HepG2 (cell line): ENCODE results near the gene NFIC. TPM values are rescaled to one million over a fixed set of nuclear protein-coding genes. Genes with fewer than 3 reads are reported as not detected.

Experiments used
- ARID5B ChIP-seq: IDR thresholded peaks from 2 replicates; pipeline ENCODE4 v1.4.0; 2020; ENCODE audit warnings: mild to moderate bottlenecking, missing genetic modification reagents
- FOXK1 ChIP-seq: sonication (generic); formaldehyde crosslinking; IDR thresholded peaks from 2 replicates; pipeline ENCODE4 v1.4.0; 2020; ENCODE audit warnings: low read depth, missing genetic modification reagents, borderline replicate concordance
- GATAD1 ChIP-seq: IDR thresholded peaks from 2 replicates; pipeline ENCODE4 v1.6.1; 2016; ENCODE audit warnings: missing genetic modification reagents, missing compliant biosample characterization
- KDM2A ChIP-seq: sonication (generic); formaldehyde crosslinking; IDR thresholded peaks from 2 replicates; pipeline ENCODE4 v1.4.0; 2020; ENCODE audit warnings: low read depth, missing genetic modification reagents, borderline replicate concordance
- STAG1 ChIP-seq: sonication (generic); formaldehyde crosslinking; IDR thresholded peaks from 2 replicates; pipeline ENCODE4 v1.4.0; 2020; ENCODE audit warnings: missing genetic modification reagents
- THAP7 ChIP-seq: sonication (generic); formaldehyde crosslinking; IDR thresholded peaks from 2 replicates; pipeline ENCODE4 v1.8.1; 2023; ENCODE audit warnings: mild to moderate bottlenecking, missing genetic modification reagents
- ZIK1 ChIP-seq: sonication (generic); formaldehyde crosslinking; IDR thresholded peaks from 2 replicates; pipeline ENCODE4 v1.5.0; 2020; ENCODE audit warnings: mild to moderate bottlenecking, low read depth, missing genetic modification reagents, borderline replicate concordance
- ZNF33A ChIP-seq: sonication (generic); formaldehyde crosslinking; IDR thresholded peaks from 2 replicates; pipeline ENCODE4 v1.5.1; 2020; ENCODE audit warnings: missing genetic modification reagents, mild to moderate bottlenecking, moderate library complexity, borderline replicate concordance
- ZNF629 ChIP-seq: sonication (generic); formaldehyde crosslinking; conservative IDR thresholded peaks from 2 replicates; pipeline ENCODE4 v1.5.0; 2020; ENCODE audit warnings: missing genetic modification reagents
- ZNF766 ChIP-seq: sonication (generic); formaldehyde crosslinking; IDR thresholded peaks from 2 replicates; pipeline ENCODE4 v1.5.0; 2020; ENCODE audit warnings: missing genetic modification reagents, borderline replicate concordance
- polyA plus RNA-seq, 8 experiments: library from polyadenylated mRNA; depleted of rRNA in 3 of 8; stranded (reverse) in 7 of 8; unstranded in 1 of 8; fragments of >200 nt; fragmentation: Illumina TruSeq in 4 of 8; extraction: Trizol in 4 of 8; gene quantifications; 2 replicates each; pipeline versions ENCODE4 v1.2.1 to v1.2.3, GENCODE V29; 2011 to 2016; ENCODE audit warnings: low read depth in 4 of 8, missing spikeins in 1 of 8, mixed read lengths in 1 of 8; ENCODE audit not compliant: insufficient read depth in 1 of 8
- total RNA-seq, 5 experiments: library from RNA; depleted of rRNA; stranded (reverse); fragments of >200 nt; fragmentation: Illumina TruSeq; extraction: Trizol; gene quantifications; 2 replicates each; pipeline ENCODE4 v1.2.3, GENCODE V29; 2016; ENCODE audit warnings: low read depth in 1 of 5
- TF ChIP-seq, protein P1 (sequence below): sonication (generic); formaldehyde crosslinking; IDR thresholded peaks from 2 replicates; pipeline ENCODE4 v1.5.0; 2020; ENCODE audit warnings: missing genetic modification reagents
- TF ChIP-seq, protein P2 (sequence below), 2 experiments: sonication (generic) in 1 of 2; formaldehyde crosslinking in 1 of 2; IDR thresholded peaks; 2 replicates each; pipeline versions ENCODE4 v1.4.0 to v1.6.1; 2018 to 2020; ENCODE audit warnings: missing genetic modification reagents in 2 of 2, borderline replicate concordance in 1 of 2, low read depth in 1 of 2, mild to moderate bottlenecking in 1 of 2, missing biosample characterization in 1 of 2

Gene NFIC
- total and polyA plus RNA-seq, 2 of the 13 experiments (the other 11 are each of a cell fraction or from before 2014, with no cell fraction given), result 1.3 to 2.5 TPM

GRCh38 chr19:3357271-3357991, 9.0 kb upstream of the NFIC start (continued):
- TF ChIP-seq THAP7 (CRISPR knock-in tag) (no peak), FOXK1 (no peak), ZNF629 (CRISPR knock-in tag) (peak; percentile 95), ARID5B (CRISPR knock-in tag) (no peak), KDM2A (CRISPR knock-in tag) (no peak), ZNF766 (CRISPR knock-in tag) (no peak), STAG1 (CRISPR knock-in tag) (no peak), ZNF33A (CRISPR knock-in tag) (no peak), ZIK1 (CRISPR knock-in tag) (no peak), GATAD1 (CRISPR knock-in tag) (no peak)
- TF ChIP-seq, protein P1, sequence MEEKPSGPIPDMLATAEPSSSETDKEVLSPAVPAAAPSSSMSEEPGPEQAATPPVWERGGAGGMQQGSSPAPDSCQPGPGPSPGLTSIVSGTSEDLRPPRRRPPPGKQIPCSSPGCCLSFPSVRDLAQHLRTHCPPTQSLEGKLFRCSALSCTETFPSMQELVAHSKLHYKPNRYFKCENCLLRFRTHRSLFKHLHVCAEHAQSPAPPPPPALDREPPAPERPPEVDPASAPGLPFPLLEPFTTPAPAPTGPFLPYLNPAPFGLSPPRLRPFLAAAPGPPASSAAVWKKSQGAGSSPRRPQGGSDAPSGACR, result no peak
- TF ChIP-seq, protein P2, sequence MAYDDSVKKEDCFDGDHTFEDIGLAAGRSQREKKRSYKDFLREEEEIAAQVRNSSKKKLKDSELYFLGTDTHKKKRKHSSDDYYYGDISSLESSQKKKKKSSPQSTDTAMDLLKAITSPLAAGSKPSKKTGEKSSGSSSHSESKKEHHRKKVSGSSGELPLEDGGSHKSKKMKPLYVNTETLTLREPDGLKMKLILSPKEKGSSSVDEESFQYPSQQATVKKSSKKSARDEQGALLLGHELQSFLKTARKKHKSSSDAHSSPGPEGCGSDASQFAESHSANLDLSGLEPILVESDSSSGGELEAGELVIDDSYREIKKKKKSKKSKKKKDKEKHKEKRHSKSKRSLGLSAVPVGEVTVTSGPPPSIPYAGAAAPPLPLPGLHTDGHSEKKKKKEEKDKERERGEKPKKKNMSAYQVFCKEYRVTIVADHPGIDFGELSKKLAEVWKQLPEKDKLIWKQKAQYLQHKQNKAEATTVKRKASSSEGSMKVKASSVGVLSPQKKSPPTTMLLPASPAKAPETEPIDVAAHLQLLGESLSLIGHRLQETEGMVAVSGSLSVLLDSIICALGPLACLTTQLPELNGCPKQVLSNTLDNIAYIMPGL (CRISPR knock-in tag; IDR thresholded peaks at IDR 0.05; ENCODE audit: borderline replicate concordance in 1 of 2, low read depth in 1 of 2), result no peak
